T-cell (primary cell): Measurements from ENCODE around the gene HPS1. TPM values are rescaled to one million over a fixed set of nuclear protein-coding genes. Genes with fewer than 3 reads are reported as not detected.

Experiments
- ATAC-seq, 4 experiments: fragments of 200-7000 bp in 3 of 4; fragments of 150-1000 bp in 1 of 4; cut with Tn5 transposase; replicated peaks in 1 of 4; 1 replicate in 3 of 4; 2 replicates in 1 of 4; pipeline ENCODE4 v1.10.0; 2021; ENCODE audit warnings: moderate library complexity in 3 of 4, mild to moderate bottlenecking in 2 of 4, moderate number of reproducible peaks in 1 of 4
- CTCF ChIA-PET, 2 donors: fragments of 300-600 bp; sonication (Branson Sonifier 250); formaldehyde crosslinking; loops; one replicate each; lab custom pipeline; 2022; ENCODE audit warnings: antibody characterized with exemption in 2 of 2; lab: Charles Lee
- POLR2A ChIA-PET, 2 donors: fragments of 300-600 bp; sonication (Branson Sonifier 250); formaldehyde crosslinking; loops; one replicate each; lab custom pipeline; 2022; ENCODE audit warnings: antibody characterized with exemption in 2 of 2; lab: Charles Lee
- DNase-seq, 35 experiments: peaks; one replicate each; pipeline versions ENCODE4 v3.0.0 to v3.0.0-alpha.2; 2013 to 2023
- H3K27ac ChIP-seq: one replicate; pipeline ENCODE4 v1.5.1; 2013; ENCODE audit warnings: low read length
- H3K27me3 ChIP-seq, 2 experiments: replicated peaks in 1 of 2; 1 replicate in 1 of 2; 2 replicates in 1 of 2; pipeline versions ENCODE4 v1.6.1 to v1.7.0; 2013; ENCODE audit warnings: low read length in 1 of 2, mixed read lengths in 1 of 2; ENCODE audit not compliant: control insufficient read depth in 2 of 2, insufficient read depth in 2 of 2; ENCODE audit errors: extremely low read depth in 1 of 2
- H3K36me3 ChIP-seq, 2 donors: 1 replicate in 1 of 2; 2 replicates in 1 of 2; pipeline versions ENCODE4 v1.6.1 to v1.7.0; 2013; ENCODE audit warnings: low read length in 1 of 2; ENCODE audit not compliant: control insufficient read depth in 2 of 2, insufficient read depth in 1 of 2; ENCODE audit errors: extremely low read depth in 1 of 2
- H3K4me1 ChIP-seq, 2 experiments: 1 replicate in 1 of 2; 2 replicates in 1 of 2; pipeline versions ENCODE4 v1.6.1 to v1.7.0; 2013; ENCODE audit warnings: low read length in 2 of 2, mixed read lengths in 1 of 2; ENCODE audit not compliant: insufficient read depth in 2 of 2, control insufficient read depth in 1 of 2; ENCODE audit errors: extremely low read depth in 1 of 2
- H3K4me3 ChIP-seq, 2 donors: 1 replicate in 1 of 2; 2 replicates in 1 of 2; pipeline versions ENCODE4 v1.5.1 to v1.7.0; 2013; ENCODE audit warnings: mild to moderate bottlenecking in 2 of 2, low read length in 1 of 2, moderate library complexity in 1 of 2; ENCODE audit not compliant: control insufficient read depth in 1 of 2; ENCODE audit errors: extremely low read depth in 1 of 2
- H3K9me3 ChIP-seq: 2 replicates; pipeline ENCODE4 v1.7.0; 2013
- H3K27ac Mint-ChIP-seq, 2 donors: one replicate each; pipeline ENCODE4 v1.8.0; 2020 to 2021; ENCODE audit warnings: mild to moderate bottlenecking in 2 of 2, mixed read lengths in 2 of 2
- H3K27me3 Mint-ChIP-seq, 2 donors: one replicate each; pipeline ENCODE4 v1.8.0; 2021 to 2022; ENCODE audit warnings: mixed read lengths in 2 of 2
- H3K36me3 Mint-ChIP-seq: one replicate; pipeline ENCODE4 v1.8.0; 2021; ENCODE audit warnings: mixed read lengths
- H3K4me1 Mint-ChIP-seq, 3 donors: one replicate each; pipeline ENCODE4 v1.8.0; 2020 to 2022; ENCODE audit warnings: mixed read lengths in 3 of 3, mild to moderate bottlenecking in 1 of 3
- H3K4me3 Mint-ChIP-seq, 3 donors: one replicate each; pipeline ENCODE4 v1.8.0; 2020 to 2022; ENCODE audit warnings: mild to moderate bottlenecking in 3 of 3, mixed read lengths in 3 of 3, moderate library complexity in 3 of 3
- H3K9me3 Mint-ChIP-seq, 3 donors: one replicate each; pipeline ENCODE4 v1.8.0; 2020 to 2022; ENCODE audit warnings: mixed read lengths in 3 of 3
- WGBS: methylation state at CpG from one replicate; pipeline ENCODE4 v1.1.5; 2013; ENCODE audit warnings: missing lambda C conversion rate; ENCODE audit not compliant: insufficient coverage; 5-methylcytosine and 5-hydroxymethylcytosine counted together
- total RNA-seq, 35 experiments: library from RNA in 6 of 35; stranded (reverse) in 6 of 35; fragments of 120-200 nt in 1 of 35; gene quantifications; one replicate each; pipeline versions ENCODE4 v1.2.1 to v1.2.4 and lab custom pipeline; 2013 to 2026

HPS1 gene
- total RNA-seq, 5 donors from 2014 or later (not counting 1 experiment from before 2014, with no cell fraction given), result 74.7 to 99.3 (median 92.7) TPM

DNA sequence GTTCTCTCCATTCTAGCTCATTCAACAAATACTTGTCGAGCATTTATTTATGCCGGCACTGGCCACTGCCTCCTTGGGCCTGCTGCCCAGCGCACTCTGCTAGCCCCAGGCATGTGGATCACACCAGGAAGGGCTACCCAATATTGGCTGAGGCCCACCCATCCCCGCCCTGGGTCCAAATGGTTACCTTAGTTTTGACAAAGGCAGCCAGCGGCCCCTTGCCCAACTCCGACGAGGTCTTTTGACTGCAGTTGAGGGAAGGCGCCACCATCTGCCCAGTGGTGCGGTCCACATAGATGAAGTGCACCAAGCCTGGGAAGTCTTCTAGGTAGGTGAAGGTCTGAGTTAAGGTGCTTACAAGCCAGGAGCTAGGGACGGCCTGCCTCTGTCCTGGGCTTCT, 24.6 kb downstream of the HPS1 start:
- POLR2A ChIA-PET, result no interaction called here
- ATAC-seq, result no peak
- Mint-ChIP-seq H3K27ac (no peak overlapping the region), H3K9me3 (no peaks in the 10 kb centered on the region), H3K27me3 (no peaks in the 10 kb centered on the region), H3K36me3 (peaks cover 23% of the 10 kb centered on the region), H3K4me1 (no peaks in the 10 kb centered on the region), H3K4me3 (no peak overlapping the region)
- Histone ChIP-seq H3K27ac (no peak overlapping the region), H3K27me3 (no peaks in the 10 kb centered on the region), H3K36me3 (peaks cover 18 to 57% of the 10 kb centered on the region in 2 donors), H3K4me1 (no peaks in the 10 kb centered on the region), H3K9me3 (no peaks in the 10 kb centered on the region), H3K4me3 (no peak overlapping the region)
- DNase-seq, result no peak
- CTCF ChIA-PET, result interaction anchor here (0.7 kb wide), 2 partner anchors 37 to 856 kb away, joined by 3 to 4 read pairs; no protein-coding TSS in a partner anchor
- WGBS, result 97% methylated on average over 9 of the region's 10 CpGs

DNA sequence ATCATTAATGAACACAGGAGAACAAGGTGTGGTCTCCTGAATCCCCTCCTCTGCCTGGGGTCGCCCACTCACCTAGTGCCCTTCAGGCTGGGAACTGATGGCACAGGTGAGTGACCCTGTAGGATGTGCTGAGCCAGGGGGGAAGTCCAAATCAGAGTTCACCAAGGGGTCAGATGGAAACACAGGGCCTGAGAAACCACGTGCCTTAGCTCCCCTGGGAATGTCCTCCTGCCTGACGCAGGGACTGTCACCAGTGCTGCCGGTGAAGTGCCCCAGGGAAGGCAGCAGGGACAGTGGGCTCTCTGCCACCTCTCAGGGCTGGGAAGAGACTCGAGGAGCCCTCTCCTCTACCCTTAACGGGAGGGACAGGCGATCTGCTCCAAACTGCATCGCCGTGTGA, 25.9 kb downstream of the HPS1 start:
- DNase-seq, result no peak
- ChIA-PET POLR2A (no interaction called here), CTCF (no interaction called here)
- H3K36me3 ChIP-seq, result peaks cover 18 to 53% of the 10 kb centered on the region in 2 donors
- H3K4me3 ChIP-seq, result no peak overlapping the region
- H3K36me3 Mint-ChIP-seq, result peaks cover 23% of the 10 kb centered on the region
- H3K4me1 Mint-ChIP-seq, result no peaks in the 10 kb centered on the region
- H3K27ac ChIP-seq, result no peak overlapping the region
- no peaks in the 10 kb centered on the region for H3K27me3 Mint-ChIP-seq
- H3K4me3 Mint-ChIP-seq, result no peak overlapping the region
- H3K9me3 Mint-ChIP-seq, result no peaks in the 10 kb centered on the region
- ATAC-seq, result no peak
- WGBS, result 91% methylated on average over 6 of the region's 9 CpGs
- no peaks in the 10 kb centered on the region for H3K4me1 ChIP-seq
- no peaks in the 10 kb centered on the region for H3K27me3 ChIP-seq
- H3K9me3 ChIP-seq, result no peaks in the 10 kb centered on the region
- H3K27ac Mint-ChIP-seq, result no peak overlapping the region

DNA sequence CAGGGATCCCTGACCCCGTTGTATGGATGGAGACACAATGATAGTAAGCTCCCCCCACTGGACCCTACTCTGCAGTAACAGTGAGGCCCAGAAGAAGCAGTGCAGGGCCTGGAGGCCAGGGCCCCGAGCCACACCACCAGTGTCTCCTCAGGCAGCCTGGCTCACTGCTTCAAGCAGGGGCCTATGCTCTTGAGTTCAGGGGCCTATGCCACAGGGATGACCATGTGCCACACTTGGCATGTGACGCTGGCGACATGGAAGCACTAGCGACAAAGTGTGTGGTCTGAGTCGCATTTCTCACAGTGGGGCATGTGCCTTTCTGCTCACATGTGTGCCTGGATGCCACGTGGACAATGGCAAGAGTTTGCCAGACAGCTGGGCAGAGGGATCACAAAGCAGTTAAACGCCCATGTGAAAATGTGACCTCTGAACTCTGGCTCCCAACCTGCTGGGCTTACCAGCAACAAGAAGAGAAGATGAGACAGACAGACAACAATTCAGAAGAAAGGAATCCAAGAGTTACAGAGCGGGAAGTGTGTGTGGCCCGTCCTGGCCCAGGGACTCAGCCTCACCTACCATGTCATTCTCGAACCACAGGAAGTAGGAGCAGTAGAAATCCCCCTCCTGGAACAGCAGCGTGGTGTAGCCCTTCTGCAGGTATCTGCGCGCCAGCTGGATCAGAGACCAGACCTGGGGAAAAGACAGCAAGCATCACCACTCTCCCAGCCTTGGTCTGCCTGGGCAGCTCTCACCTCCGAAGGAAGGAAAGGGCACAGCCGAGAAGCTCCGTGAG, 27.1 kb downstream of the HPS1 start:
- CTCF ChIA-PET, result no interaction called here
- no peak overlapping the region for H3K27ac ChIP-seq
- H3K4me3 ChIP-seq, result no peak overlapping the region
- Mint-ChIP-seq H3K27ac (no peak overlapping the region), H3K4me3 (no peak overlapping the region), H3K9me3 (no peaks in the 10 kb centered on the region), H3K36me3 (peaks cover 23% of the 10 kb centered on the region), H3K27me3 (no peaks in the 10 kb centered on the region), H3K4me1 (peaks cover 6 to 8% (median 7%) of the 10 kb centered on the region in 3 donors)
- H3K9me3 ChIP-seq, result no peaks in the 10 kb centered on the region
- WGBS, result 94% methylated on average over 11 of the region's 17 CpGs
- no peak for ATAC-seq
- POLR2A ChIA-PET, result interaction anchor here in 1 of 2 donors (0.6 kb wide), 1 partner anchor 252 kb away, joined by 3 read pairs; no protein-coding TSS in a partner anchor
- peaks cover under 1 to 10% of the 10 kb centered on the region in 2 experiments for H3K4me1 ChIP-seq
- H3K27me3 ChIP-seq, result no peaks in the 10 kb centered on the region
- peaks cover 16 to 53% of the 10 kb centered on the region in 2 donors for H3K36me3 ChIP-seq
- no peak for DNase-seq

DNA sequence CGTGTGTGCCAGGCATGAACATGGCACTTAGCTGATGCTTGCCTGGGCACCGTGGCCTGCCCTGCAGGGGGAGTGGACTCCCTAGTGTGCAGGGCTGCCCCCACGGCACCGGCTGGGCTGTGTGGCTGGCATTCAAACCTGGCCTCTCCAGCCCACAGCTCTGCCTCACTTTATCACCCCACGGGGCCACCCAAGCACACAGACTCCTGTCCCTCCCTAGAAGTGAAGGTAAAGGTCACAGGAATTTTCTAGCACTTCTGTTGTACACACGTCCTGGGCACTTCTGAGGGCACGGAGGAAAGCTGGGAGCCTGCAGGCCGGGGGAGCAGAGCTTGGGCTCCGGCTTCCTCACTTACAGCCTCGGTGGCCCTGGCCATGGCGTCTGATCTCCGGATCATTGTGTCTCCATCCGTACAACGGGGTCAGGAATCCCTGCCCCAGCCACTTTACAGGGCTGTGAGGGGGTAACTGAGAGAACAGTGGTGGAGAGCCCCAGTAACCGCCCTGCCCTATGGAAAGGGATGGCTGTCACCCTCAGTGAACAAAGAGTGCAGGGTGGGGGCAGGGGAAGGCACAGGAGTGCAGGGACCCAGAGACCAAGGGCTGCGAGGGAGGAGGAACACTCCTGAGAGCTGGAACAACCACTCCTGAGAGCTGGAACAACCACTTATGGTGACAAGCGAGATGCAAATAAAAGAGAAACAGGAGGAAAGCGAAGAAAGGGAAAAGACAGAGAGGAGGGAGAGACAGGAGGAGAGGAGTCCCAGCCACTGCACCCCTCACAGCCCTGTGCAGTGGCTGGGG, 27.9 kb downstream of the HPS1 start:
- H3K27ac ChIP-seq, result no peak overlapping the region
- CTCF ChIA-PET, result no interaction called here
- peaks cover 2 to 18% of the 10 kb centered on the region in 2 experiments for H3K4me1 ChIP-seq
- peaks cover 23% of the 10 kb centered on the region for H3K36me3 Mint-ChIP-seq
- peaks cover 14 to 15% (median 14%) of the 10 kb centered on the region in 3 donors for H3K4me1 Mint-ChIP-seq
- H3K4me3 ChIP-seq, result no peak overlapping the region
- no peaks in the 10 kb centered on the region for H3K9me3 Mint-ChIP-seq
- 96% methylated on average over 16 of the region's 18 CpGs for WGBS
- no peak overlapping the region for H3K4me3 Mint-ChIP-seq
- POLR2A ChIA-PET, result interaction anchor here in 1 of 2 donors (0.6 kb wide), 1 partner anchor 251 kb away, joined by 3 read pairs; no protein-coding TSS in a partner anchor
- no peaks in the 10 kb centered on the region for H3K27me3 Mint-ChIP-seq
- no peak for DNase-seq
- no peaks in the 10 kb centered on the region for H3K9me3 ChIP-seq
- no peak for ATAC-seq
- peaks cover 16 to 47% of the 10 kb centered on the region in 2 donors for H3K36me3 ChIP-seq
- H3K27ac Mint-ChIP-seq, result no peak overlapping the region
- no peaks in the 10 kb centered on the region for H3K27me3 ChIP-seq

DNA sequence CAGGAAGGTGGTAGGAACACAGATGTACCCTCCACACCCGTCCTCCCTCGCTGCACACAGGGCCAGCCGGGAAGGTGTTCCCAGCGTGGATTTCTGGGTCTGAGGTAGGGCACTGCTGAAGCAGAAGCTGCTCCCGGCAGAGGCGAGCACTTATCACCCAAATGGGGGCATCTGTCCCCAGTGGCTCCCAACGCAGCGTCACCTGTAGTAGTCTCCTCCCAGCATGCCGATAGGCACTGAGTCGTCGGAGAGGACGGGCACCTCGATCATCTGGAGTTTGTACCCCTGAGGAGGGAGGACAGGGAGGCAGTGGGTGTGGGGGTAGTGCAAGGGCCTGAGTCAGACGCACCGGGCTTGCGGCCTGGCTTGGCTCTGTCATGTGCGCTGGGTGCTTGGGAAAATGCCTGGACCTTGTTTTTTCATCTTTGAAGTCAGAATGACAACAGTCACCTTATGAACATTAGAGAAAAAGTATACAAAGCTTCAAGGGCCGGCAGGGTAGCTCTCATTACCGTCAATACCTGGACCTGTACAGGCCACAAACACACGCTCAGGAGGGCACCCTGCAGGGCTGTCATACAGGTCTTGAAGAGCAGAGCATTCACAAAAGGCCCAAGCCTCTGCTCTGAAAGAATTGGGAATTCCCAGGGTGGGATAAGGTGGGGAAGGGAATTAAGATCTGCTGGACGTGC, 28.6 kb downstream of the HPS1 start:
- Mint-ChIP-seq H3K9me3 (no peaks in the 10 kb centered on the region), H3K36me3 (peaks cover 23% of the 10 kb centered on the region), H3K4me3 (no peak overlapping the region), H3K27ac (no peak overlapping the region), H3K27me3 (no peaks in the 10 kb centered on the region), H3K4me1 (peaks cover 16 to 18% (median 16%) of the 10 kb centered on the region in 3 donors)
- no peak for ATAC-seq
- Histone ChIP-seq H3K27ac (no peak overlapping the region), H3K36me3 (peaks cover 16 to 40% of the 10 kb centered on the region in 2 donors), H3K27me3 (no peaks in the 10 kb centered on the region), H3K4me1 (peaks cover 2 to 20% of the 10 kb centered on the region in 2 experiments), H3K4me3 (no peak overlapping the region), H3K9me3 (no peaks in the 10 kb centered on the region)
- CTCF ChIA-PET, result no interaction called here
- WGBS, result 97% methylated on average over 19 of the region's 21 CpGs
- POLR2A ChIA-PET, result no interaction called here
- no peak for DNase-seq

DNA sequence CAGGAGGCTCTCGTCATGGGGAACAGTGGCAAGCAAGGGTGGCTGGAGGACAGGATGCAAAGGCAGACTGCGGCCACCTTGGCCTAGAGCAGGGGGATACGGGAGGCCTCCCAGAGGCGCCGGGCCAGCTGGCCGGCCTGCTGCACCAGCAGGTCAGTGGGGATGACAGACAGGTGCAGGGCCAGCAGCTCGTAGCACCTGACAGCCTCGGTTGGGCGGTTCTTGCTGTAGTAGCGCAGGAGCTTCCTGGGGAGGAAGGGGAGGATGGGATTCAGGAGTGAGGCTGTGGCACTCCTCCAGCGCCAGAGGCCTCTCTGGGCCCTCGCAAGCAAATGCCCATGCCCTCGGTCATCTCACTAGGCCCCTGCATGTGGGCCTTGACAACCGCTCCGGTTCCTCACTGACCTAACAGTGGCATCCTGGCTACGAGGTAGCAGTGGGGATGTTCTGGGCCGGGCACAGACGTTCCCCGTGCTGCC, 29.2 kb downstream of the HPS1 start:
- no peak overlapping the region for H3K4me3 Mint-ChIP-seq
- no peak for DNase-seq
- H3K27ac Mint-ChIP-seq, result no peak overlapping the region
- no peak for ATAC-seq
- no peaks in the 10 kb centered on the region for H3K27me3 Mint-ChIP-seq
- peaks cover 19% of the 10 kb centered on the region for H3K36me3 Mint-ChIP-seq
- H3K4me1 ChIP-seq, result peaks cover 2 to 23% of the 10 kb centered on the region in 2 experiments
- ChIA-PET POLR2A (no interaction called here), CTCF (no interaction called here)
- H3K36me3 ChIP-seq, result peaks cover 16 to 34% of the 10 kb centered on the region in 2 donors
- no peaks in the 10 kb centered on the region for H3K27me3 ChIP-seq
- no peaks in the 10 kb centered on the region for H3K9me3 Mint-ChIP-seq
- WGBS, result 96% methylated on average over 15 of the region's 19 CpGs
- peaks cover 16 to 22% (median 20%) of the 10 kb centered on the region in 3 donors for H3K4me1 Mint-ChIP-seq
- H3K4me3 ChIP-seq, result no peak overlapping the region
- H3K9me3 ChIP-seq, result no peaks in the 10 kb centered on the region
- no peak overlapping the region for H3K27ac ChIP-seq
